Fibroblast of lung (primary cell): ENCODE results near the gene TMEM250. TPM values are rescaled to one million over a fixed set of nuclear protein-coding genes. Genes with fewer than 3 reads are reported as not detected.

Experiments used
- DNase-seq, 2 donors: peaks; one replicate each; pipeline versions ENCODE4 v3.0.0 to v3.0.0-alpha.2; 2010; ENCODE audit warnings: low read depth in 2 of 2
- H2AFZ ChIP-seq: 2 replicates; pipeline ENCODE4 v1.5.1; 2012; ENCODE audit warnings: low read length, control low read depth, inconsistent platforms
- H3K27ac ChIP-seq: 2 replicates; pipeline ENCODE4 v1.5.1; 2011; ENCODE audit warnings: low read length, control low read depth; ENCODE audit not compliant: insufficient read depth
- H3K27me3 ChIP-seq: 2 replicates; pipeline ENCODE4 v1.5.1; 2011; ENCODE audit warnings: mild to moderate bottlenecking, low read length; ENCODE audit not compliant: control insufficient read depth, insufficient read depth
- H3K36me3 ChIP-seq: 2 replicates; pipeline ENCODE4 v1.5.1; 2011; ENCODE audit warnings: low read length; ENCODE audit not compliant: control insufficient read depth, insufficient read depth
- H3K4me1 ChIP-seq: 2 replicates; pipeline ENCODE4 v1.5.1; 2011; ENCODE audit warnings: low read length; ENCODE audit not compliant: control insufficient read depth, insufficient read depth; ENCODE audit errors: extremely low read depth
- H3K4me2 ChIP-seq: 2 replicates; pipeline ENCODE4 v1.5.1; 2011; ENCODE audit warnings: low read length, control low read depth; ENCODE audit not compliant: insufficient read depth; ENCODE audit errors: extremely low read depth
- H3K4me3 ChIP-seq, 4 experiments: fragments of 200-600 bp in 1 of 4; sonication (generic) in 1 of 4; replicated peaks in 1 of 4; 2 replicates each; pipeline ENCODE4 v1.5.1; 2011 to 2016; ENCODE audit warnings: low read length in 4 of 4, low read depth in 3 of 4, mild to moderate bottlenecking in 3 of 4, control low read depth in 2 of 4, inconsistent platforms in 1 of 4, mixed read lengths in 1 of 4; ENCODE audit not compliant: insufficient read depth in 1 of 4; ENCODE audit errors: control extremely low read depth in 1 of 4
- H3K79me2 ChIP-seq: 2 replicates; pipeline ENCODE4 v1.5.1; 2012; ENCODE audit warnings: mild to moderate bottlenecking, low read length, inconsistent platforms; ENCODE audit not compliant: control insufficient read depth, insufficient read depth
- H3K9ac ChIP-seq: 2 replicates; pipeline ENCODE4 v1.5.1; 2011; ENCODE audit warnings: mild to moderate bottlenecking, low read length, control low read depth; ENCODE audit not compliant: insufficient read depth
- H3K9me3 ChIP-seq: 2 replicates; pipeline ENCODE4 v1.5.1; 2012; ENCODE audit warnings: low read depth, low read length; ENCODE audit not compliant: control insufficient read depth, insufficient read depth
- H4K20me1 ChIP-seq: 2 replicates; pipeline ENCODE4 v1.5.1; 2011; ENCODE audit warnings: low read length; ENCODE audit not compliant: control insufficient read depth, insufficient read depth; ENCODE audit errors: extremely low read depth
- EZH2 ChIP-seq: IDR thresholded peaks from 2 replicates; pipeline ENCODE4 v1.5.1; 2012; ENCODE audit warnings: low read length, control low read depth, mild to moderate bottlenecking; ENCODE audit errors: missing control alignments
- polyA plus RNA-seq, 2 donors: library from polyadenylated mRNA; depleted of rRNA in 1 of 2; stranded (reverse) in 1 of 2; unstranded in 1 of 2; fragments of >200 nt; gene quantifications; 2 replicates each; pipeline ENCODE4 v1.2.1, GENCODE V29; 2011 to 2012; ENCODE audit warnings: missing spikeins in 1 of 2
- total RNA-seq: library from RNA; depleted of rRNA; stranded (reverse); fragments of >200 nt; gene quantifications from 2 replicates; pipeline ENCODE4 v1.2.1, GENCODE V29; 2014
- TF ChIP-seq, protein P1 (sequence below), 2 donors: IDR thresholded peaks in 1 of 2; conservative IDR thresholded peaks in 1 of 2; 1 replicate in 1 of 2; 2 replicates in 1 of 2; pipeline ENCODE4 v1.5.1; 2011 to 2012; ENCODE audit warnings: low read length in 2 of 2, control low read depth in 1 of 2, inconsistent platforms in 1 of 2, low read depth in 1 of 2, mild to moderate bottlenecking in 1 of 2

TMEM250 gene
- total and polyA plus RNA-seq, 2 donors (not counting 1 experiment from before 2014, with no cell fraction given) = 13.3 to 43.3 TPM

GRCh38 chr9:136147890-136148714 lies 29.4 kb upstream of the TMEM250 start:
- Histone ChIP-seq H3K27me3 (no peaks in the 10 kb centered on the region), H3K9me3 (no peaks in the 10 kb centered on the region), H3K4me2 (no peak overlapping the region), H3K27ac (no peak overlapping the region), H3K9ac (no peak overlapping the region), H4K20me1 (no peaks in the 10 kb centered on the region), H3K79me2 (no peaks in the 10 kb centered on the region), H2AFZ (no peak overlapping the region), H3K4me3 (no peak overlapping the region), H3K36me3 (no peaks in the 10 kb centered on the region), H3K4me1 (no peaks in the 10 kb centered on the region)
- no peak for TF ChIP-seq EZH2
- TF ChIP-seq, protein P1, sequence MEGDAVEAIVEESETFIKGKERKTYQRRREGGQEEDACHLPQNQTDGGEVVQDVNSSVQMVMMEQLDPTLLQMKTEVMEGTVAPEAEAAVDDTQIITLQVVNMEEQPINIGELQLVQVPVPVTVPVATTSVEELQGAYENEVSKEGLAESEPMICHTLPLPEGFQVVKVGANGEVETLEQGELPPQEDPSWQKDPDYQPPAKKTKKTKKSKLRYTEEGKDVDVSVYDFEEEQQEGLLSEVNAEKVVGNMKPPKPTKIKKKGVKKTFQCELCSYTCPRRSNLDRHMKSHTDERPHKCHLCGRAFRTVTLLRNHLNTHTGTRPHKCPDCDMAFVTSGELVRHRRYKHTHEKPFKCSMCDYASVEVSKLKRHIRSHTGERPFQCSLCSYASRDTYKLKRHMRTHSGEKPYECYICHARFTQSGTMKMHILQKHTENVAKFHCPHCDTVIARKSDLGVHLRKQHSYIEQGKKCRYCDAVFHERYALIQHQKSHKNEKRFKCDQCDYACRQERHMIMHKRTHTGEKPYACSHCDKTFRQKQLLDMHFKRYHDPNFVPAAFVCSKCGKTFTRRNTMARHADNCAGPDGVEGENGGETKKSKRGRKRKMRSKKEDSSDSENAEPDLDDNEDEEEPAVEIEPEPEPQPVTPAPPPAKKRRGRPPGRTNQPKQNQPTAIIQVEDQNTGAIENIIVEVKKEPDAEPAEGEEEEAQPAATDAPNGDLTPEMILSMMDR (conservative IDR thresholded peaks at IDR 0.05 in 1 of 2, IDR thresholded peaks at IDR 0.05 in 1 of 2; ENCODE audit: low read depth in 1 of 2, low read length in 2 of 2) = no peak
- no peak for DNase-seq

DNA sequence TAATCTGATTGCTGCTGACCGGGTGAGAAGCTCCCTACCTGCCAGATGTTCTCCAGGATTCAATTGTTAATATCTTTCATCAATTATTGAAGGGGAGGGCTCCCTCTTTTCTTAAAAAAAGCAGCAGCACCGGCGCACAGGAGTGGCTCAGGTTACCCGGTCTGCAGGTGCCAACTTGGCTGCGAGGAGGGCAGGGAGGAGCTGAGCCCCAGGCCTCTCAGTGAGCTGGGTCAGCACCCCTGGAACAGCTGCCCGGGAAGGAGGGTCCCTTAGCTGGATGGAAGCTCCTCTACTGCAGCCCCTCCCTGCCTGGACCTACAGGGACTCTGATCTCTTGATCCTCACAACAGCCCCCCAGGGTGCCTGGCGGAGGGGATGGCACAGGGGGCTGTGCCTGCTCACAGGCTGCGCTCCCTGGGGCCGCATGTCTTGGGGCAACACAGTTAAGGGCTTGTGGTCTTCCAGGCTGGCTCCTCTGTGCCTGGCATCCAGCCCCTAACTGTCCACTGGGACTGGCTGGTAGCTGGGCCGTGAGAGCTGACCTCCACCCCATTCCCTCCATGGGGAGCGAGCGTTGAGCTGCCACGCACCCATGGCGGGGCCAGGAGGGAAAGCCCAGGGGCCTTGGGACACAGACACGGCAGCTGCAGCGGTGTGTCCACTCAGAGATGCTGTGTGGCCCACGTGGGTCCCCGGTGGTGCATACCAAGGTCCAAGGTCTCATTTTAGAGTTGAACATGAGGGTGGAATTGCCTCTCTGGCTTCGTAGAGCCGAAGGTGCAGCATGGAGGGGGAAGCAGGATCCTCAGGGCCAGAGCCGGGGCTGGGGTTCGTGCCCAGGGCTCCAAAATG lies 28.6 kb upstream of the TMEM250 start:
- Histone ChIP-seq H3K36me3 (no peaks in the 10 kb centered on the region), H2AFZ (no peak overlapping the region), H3K4me1 (no peaks in the 10 kb centered on the region), H3K4me2 (no peak overlapping the region), H3K4me3 (no peak overlapping the region), H3K27ac (no peak overlapping the region), H3K79me2 (no peaks in the 10 kb centered on the region), H3K9ac (no peak overlapping the region), H3K9me3 (no peaks in the 10 kb centered on the region), H3K27me3 (no peaks in the 10 kb centered on the region), H4K20me1 (no peaks in the 10 kb centered on the region)
- DNase-seq = no peak
- TF ChIP-seq EZH2 = no peak
- TF ChIP-seq, protein P1 (conservative IDR thresholded peaks at IDR 0.05 in 1 of 2, IDR thresholded peaks at IDR 0.05 in 1 of 2; ENCODE audit: low read depth in 1 of 2, low read length in 2 of 2) = no peak
